Activated T-cell treated with anti-CD3 and anti-CD28 coated beads, Interleukin-2, amount 50 U/mL, for 4 hours (primary cell): Measurements from ENCODE around the gene CTNNBL1. TPM values are rescaled to one million over a fixed set of nuclear protein-coding genes. Genes with fewer than 3 reads are reported as not detected.

Source experiments
- ATAC-seq, 2 donors: fragments of 200-7000 bp; cut with Tn5 transposase; one replicate each; pipeline ENCODE4 v1.10.0; 2021
- DNase-seq: peaks from one replicate; pipeline ENCODE4 v3.0.0-alpha.2; 2020
- H3K27me3 Mint-ChIP-seq: one replicate; pipeline ENCODE4 v1.8.0; 2021; ENCODE audit warnings: low read depth, mixed read lengths
- H3K36me3 Mint-ChIP-seq: one replicate; pipeline ENCODE4 v1.8.0; 2022; ENCODE audit warnings: mixed read lengths; ENCODE audit not compliant: insufficient read depth
- H3K4me1 Mint-ChIP-seq: one replicate; pipeline ENCODE4 v1.8.0; 2021; ENCODE audit warnings: low read depth, mixed read lengths
- H3K4me3 Mint-ChIP-seq: one replicate; pipeline ENCODE4 v1.8.0; 2021; ENCODE audit warnings: mild to moderate bottlenecking, moderate library complexity, mixed read lengths
- H3K9me3 Mint-ChIP-seq: one replicate; pipeline ENCODE4 v1.8.0; 2021; ENCODE audit warnings: mixed read lengths
- total RNA-seq, 3 donors: library from RNA; stranded (reverse); gene quantifications; one replicate each; pipeline ENCODE4 v1.2.1, GENCODE V29; 2021

The CTNNBL1 gene
- total RNA-seq, 3 donors from 2014 or later = 107 to 115 (median 110) TPM

- ATAC-seq (no peak), DNase-seq (no peak)
- Mint-ChIP-seq H3K4me3 (no peak overlapping the region), H3K27me3 (no peaks in the 10 kb centered on the region), H3K9me3 (no peaks in the 10 kb centered on the region), H3K4me1 (peaks cover 2% of the 10 kb centered on the region), H3K36me3 (peaks cover 50% of the 10 kb centered on the region)
Measured at GRCh38 chr20:37777012-37777950, 83.5 kb downstream of the CTNNBL1 start.

GRCh38 chr20:37777988-37778659 lies 84.3 kb downstream of the CTNNBL1 start:
- peaks cover 3% of the 10 kb centered on the region for H3K4me1 Mint-ChIP-seq
- no peaks in the 10 kb centered on the region for H3K27me3 Mint-ChIP-seq
- H3K36me3 Mint-ChIP-seq = peaks cover 52% of the 10 kb centered on the region
- H3K9me3 Mint-ChIP-seq = no peaks in the 10 kb centered on the region
- DNase-seq (no peak), ATAC-seq (no peak)
- no peak overlapping the region for H3K4me3 Mint-ChIP-seq

DNA sequence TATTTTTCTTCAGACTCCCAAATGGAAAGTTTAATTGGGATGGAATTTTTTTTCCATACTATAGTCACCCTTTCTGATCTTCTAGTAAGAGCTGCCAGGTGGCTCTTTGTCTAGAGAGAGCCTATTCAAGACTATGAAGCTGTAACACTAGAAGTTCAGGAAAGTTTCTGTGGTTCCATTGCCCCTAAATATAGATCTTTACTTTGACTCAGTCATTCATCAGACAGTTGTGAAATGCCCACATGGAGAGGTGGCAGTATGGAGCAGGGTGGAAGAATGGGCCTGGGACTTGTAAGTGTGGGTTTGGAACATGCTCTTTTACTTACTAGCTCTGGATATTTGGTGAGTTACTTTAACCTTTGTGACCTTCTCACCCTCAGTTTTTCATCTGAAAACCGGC lies 87.8 kb downstream of the CTNNBL1 start:
- DNase-seq (no peak), ATAC-seq (no peak)
- peaks cover 6% of the 10 kb centered on the region for H3K4me1 Mint-ChIP-seq
- H3K36me3 Mint-ChIP-seq = peaks cover 60% of the 10 kb centered on the region
- H3K9me3 Mint-ChIP-seq = no peaks in the 10 kb centered on the region
- no peaks in the 10 kb centered on the region for H3K27me3 Mint-ChIP-seq
- no peak overlapping the region for H3K4me3 Mint-ChIP-seq

DNA sequence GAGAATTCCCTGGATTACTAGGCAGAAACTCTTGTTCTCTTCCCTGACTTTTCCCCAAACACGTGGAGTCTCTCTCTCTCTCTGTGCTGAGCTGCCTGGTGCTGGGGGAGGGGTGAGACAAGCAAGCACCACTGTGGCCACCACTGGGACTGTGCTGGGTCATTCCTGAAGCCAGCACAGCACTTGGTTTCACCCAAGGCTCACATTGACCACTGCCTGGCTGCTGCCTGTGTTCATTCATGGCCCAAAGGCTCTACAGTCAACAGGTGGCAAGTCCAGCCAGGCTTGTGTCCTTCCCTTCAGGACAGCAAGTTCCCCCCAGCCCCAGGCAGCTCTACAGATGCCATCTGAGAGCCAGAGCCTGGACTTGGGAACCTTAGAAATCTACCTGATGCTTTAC lies 92.2 kb downstream of the CTNNBL1 start:
- Mint-ChIP-seq H3K9me3 (peaks cover 8% of the 10 kb centered on the region), H3K36me3 (peaks cover 74% of the 10 kb centered on the region)
- ATAC-seq = no peak

DNA sequence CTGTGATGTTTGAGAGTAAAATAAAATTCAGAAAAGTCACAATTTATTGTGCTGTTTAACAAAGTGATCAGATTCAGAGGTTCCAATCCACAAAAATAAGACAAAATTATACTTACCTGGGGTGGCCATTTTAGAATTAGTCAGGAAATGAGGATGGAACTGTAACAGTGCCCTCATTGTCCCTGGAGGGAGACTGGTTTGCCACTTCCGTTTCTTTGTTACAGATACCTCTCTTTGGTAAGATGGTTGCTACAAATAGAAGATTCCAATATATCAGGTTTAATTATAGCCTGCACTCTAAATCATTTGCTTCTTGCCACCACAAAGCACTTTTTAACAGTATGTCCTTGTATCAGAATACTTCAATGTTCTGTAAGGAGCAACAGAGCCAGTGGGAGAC lies 95.6 kb downstream of the CTNNBL1 start:
- peaks cover 71% of the 10 kb centered on the region for H3K36me3 Mint-ChIP-seq
- no peak overlapping the region for H3K4me3 Mint-ChIP-seq
- H3K27me3 Mint-ChIP-seq = no peaks in the 10 kb centered on the region
- DNase-seq (no peak), ATAC-seq (no peak)
- H3K9me3 Mint-ChIP-seq = peaks cover 18% of the 10 kb centered on the region
- no peaks in the 10 kb centered on the region for H3K4me1 Mint-ChIP-seq

More for the DNA sequence above, 92.2 kb downstream of the CTNNBL1 start:
- no peaks in the 10 kb centered on the region for H3K27me3 Mint-ChIP-seq
- peaks cover 6% of the 10 kb centered on the region for H3K4me1 Mint-ChIP-seq
- DNase-seq = no peak
- H3K4me3 Mint-ChIP-seq = no peak overlapping the region

DNA sequence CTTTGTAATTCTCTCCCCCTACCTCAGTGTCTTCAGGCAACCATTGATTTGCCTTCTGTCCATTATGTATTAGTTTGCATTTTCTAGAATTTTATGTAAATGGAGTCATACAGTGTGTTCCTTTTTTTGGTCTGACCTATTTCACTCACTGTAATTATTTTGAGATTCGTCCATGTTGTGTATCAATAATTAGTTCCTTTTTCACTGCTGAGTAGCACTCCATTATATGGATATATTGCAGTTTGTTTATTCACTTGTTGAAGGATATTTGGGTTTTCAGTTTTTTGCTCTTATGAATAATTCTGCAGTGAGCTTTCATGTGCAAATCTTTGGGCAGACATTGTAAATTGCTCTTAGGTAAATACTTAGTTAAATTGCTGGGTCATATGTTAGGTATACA lies 97.1 kb downstream of the CTNNBL1 start:
- H3K36me3 Mint-ChIP-seq = peaks cover 70% of the 10 kb centered on the region
- no peaks in the 10 kb centered on the region for H3K4me1 Mint-ChIP-seq
- no peak for DNase-seq
- no peaks in the 10 kb centered on the region for H3K27me3 Mint-ChIP-seq
- ATAC-seq = no peak
- H3K9me3 Mint-ChIP-seq = peaks cover 18% of the 10 kb centered on the region
- H3K4me3 Mint-ChIP-seq = no peak overlapping the region

DNA sequence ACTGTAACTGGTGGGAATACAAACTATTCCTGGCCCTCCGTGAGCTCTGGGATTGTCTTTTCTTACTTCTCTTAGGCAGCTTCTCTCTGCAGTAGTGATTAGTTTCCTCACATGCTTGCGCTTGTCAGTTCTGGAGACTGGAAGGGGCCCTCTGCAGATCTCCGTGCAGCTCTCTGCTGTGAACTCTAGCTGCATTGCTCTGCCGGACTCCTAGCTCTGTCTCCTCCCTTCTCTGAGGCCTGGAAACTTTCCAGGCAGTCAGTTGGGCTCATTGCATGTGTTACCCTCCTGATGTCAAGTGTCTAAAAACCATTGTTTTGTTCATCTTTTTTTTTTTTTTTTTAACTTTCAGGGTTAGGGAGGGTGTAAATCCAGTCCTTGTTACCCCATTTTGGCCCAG lies 102.3 kb downstream of the CTNNBL1 start:
- Mint-ChIP-seq H3K27me3 (no peaks in the 10 kb centered on the region), H3K36me3 (peaks cover 46% of the 10 kb centered on the region)

DNA sequence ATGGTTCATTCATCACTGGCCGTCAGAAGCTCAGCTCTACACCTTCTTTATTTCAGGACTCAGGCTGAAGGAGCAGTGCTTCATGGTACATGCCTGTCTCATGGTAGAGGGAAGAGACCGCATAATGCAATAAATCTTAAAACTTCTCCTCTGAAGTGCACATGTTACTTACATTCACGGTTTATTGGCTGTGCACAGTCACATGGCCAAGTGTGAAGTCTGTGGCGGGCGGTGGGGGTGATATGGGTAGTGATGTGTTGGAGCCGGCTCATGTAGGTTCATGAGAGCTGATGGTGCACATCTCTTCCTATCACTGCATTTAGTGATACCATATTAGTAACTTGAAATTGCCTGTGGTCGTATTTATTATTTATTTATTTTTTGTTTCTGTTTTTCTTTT lies 102.9 kb downstream of the CTNNBL1 start:
- Mint-ChIP-seq H3K36me3 (peaks cover 41% of the 10 kb centered on the region), H3K9me3 (peaks cover 8% of the 10 kb centered on the region), H3K4me3 (no peak overlapping the region), H3K4me1 (no peaks in the 10 kb centered on the region), H3K27me3 (no peaks in the 10 kb centered on the region)
- DNase-seq = no peak
- ATAC-seq = no peak

More for the DNA sequence above, 102.3 kb downstream of the CTNNBL1 start:
- ATAC-seq = no peak
- no peak for DNase-seq
- no peaks in the 10 kb centered on the region for H3K4me1 Mint-ChIP-seq
- no peak overlapping the region for H3K4me3 Mint-ChIP-seq
- peaks cover 9% of the 10 kb centered on the region for H3K9me3 Mint-ChIP-seq

- no peaks in the 10 kb centered on the region for H3K9me3 Mint-ChIP-seq
- peaks cover 39% of the 10 kb centered on the region for H3K36me3 Mint-ChIP-seq
- H3K4me1 Mint-ChIP-seq = no peaks in the 10 kb centered on the region
- H3K4me3 Mint-ChIP-seq = no peak overlapping the region
- DNase-seq (no peak), ATAC-seq (no peak)
- no peaks in the 10 kb centered on the region for H3K27me3 Mint-ChIP-seq
Measured at GRCh38 chr20:37797669-37798175, 103.9 kb downstream of the CTNNBL1 start.

DNA sequence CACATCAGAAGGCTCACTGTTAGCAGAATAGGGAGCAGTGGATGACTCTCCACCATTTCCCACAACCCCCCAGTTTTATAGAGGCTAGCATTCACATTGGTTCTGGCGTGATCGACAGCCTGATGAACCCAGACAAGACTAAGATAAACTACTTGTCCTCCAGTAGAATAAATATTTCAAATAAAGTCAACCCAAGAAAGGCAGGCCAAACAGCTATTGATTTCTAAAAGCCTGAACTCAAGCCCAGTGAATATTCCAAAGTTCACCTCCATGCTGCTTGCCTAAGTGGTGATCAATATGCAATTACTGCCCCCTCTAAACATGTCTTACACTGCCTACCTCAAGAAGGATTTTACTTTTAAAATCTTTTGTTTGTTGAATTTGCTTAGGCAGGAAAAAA lies 104.5 kb downstream of the CTNNBL1 start:
- ATAC-seq = no peak
- H3K4me1 Mint-ChIP-seq = no peaks in the 10 kb centered on the region
- peaks cover 40% of the 10 kb centered on the region for H3K36me3 Mint-ChIP-seq

DNA sequence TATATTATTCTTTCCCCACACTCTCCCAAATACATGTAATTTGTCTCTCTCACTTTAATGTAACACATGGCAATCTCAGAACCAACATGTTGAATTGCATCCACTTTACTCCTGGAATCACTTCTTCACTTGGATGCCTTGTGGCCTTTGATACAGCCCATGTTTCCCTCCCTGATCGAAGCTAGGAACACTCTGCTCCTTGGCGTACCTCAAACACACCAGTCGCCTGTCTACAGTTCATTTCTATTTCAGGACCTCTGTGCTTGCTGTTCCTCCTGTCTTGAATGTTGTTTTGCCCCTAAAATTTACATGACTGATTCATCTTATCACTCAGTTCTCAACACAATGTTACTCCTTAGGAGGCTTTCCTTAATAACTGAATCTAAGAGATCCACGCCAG lies 106.8 kb downstream of the CTNNBL1 start:
- Mint-ChIP-seq H3K4me1 (peaks cover 3% of the 10 kb centered on the region), H3K9me3 (no peaks in the 10 kb centered on the region), H3K27me3 (no peaks in the 10 kb centered on the region), H3K4me3 (no peak overlapping the region), H3K36me3 (peaks cover 39% of the 10 kb centered on the region)
- DNase-seq = no peak
- no peak for ATAC-seq

More for the DNA sequence above, 104.5 kb downstream of the CTNNBL1 start:
- Mint-ChIP-seq H3K4me3 (no peak overlapping the region), H3K9me3 (no peaks in the 10 kb centered on the region), H3K27me3 (no peaks in the 10 kb centered on the region)
- DNase-seq = no peak

- Mint-ChIP-seq H3K36me3 (peaks cover 36% of the 10 kb centered on the region), H3K4me1 (peaks cover 3% of the 10 kb centered on the region)
Measured at GRCh38 chr20:37801921-37802320, 108.1 kb downstream of the CTNNBL1 start.

GRCh38 chr20:37803438-37804307 lies 109.8 kb downstream of the CTNNBL1 start:
- H3K27me3 Mint-ChIP-seq = no peaks in the 10 kb centered on the region
- H3K4me1 Mint-ChIP-seq = peaks cover 3% of the 10 kb centered on the region
- H3K4me3 Mint-ChIP-seq = no peak overlapping the region
- DNase-seq = no peak
- peaks cover 36% of the 10 kb centered on the region for H3K36me3 Mint-ChIP-seq
- no peak for ATAC-seq
- no peaks in the 10 kb centered on the region for H3K9me3 Mint-ChIP-seq

More at GRCh38 chr20:37801921-37802320, 108.1 kb downstream of the CTNNBL1 start:
- Mint-ChIP-seq H3K4me3 (no peak overlapping the region), H3K9me3 (no peaks in the 10 kb centered on the region), H3K27me3 (no peaks in the 10 kb centered on the region)
- ATAC-seq = no peak
- DNase-seq = no peak
